Activated T-helper 2 cell treated with anti-CD3 and anti-CD28 coated beads, Interferon-gamma antibody, Interleukin-2, Interleukin-4, amounts not matched to agents 10 μg/mL and 5 μg/mL and 100 μg/mL, durations not matched to agents 14 hours and 24 hours and 36 hours (primary cell): Measurements from ENCODE around the gene VCL. TPM values are rescaled to one million over a fixed set of nuclear protein-coding genes. Genes with fewer than 3 reads are reported as not detected.
"Not testable (repeated sequence)": the region's sequence is repeated elsewhere in the genome, so short reads cannot be mapped to it uniquely, and the experiment has no call there.

Experiments used
- DNase-seq: peaks from one replicate; pipeline ENCODE4 v3.0.0; 2021; ENCODE audit warnings: low spot score
- H3K27ac Mint-ChIP-seq: one replicate; pipeline ENCODE4 v1.8.0; 2021; ENCODE audit warnings: mixed read lengths
- H3K27me3 Mint-ChIP-seq: one replicate; pipeline ENCODE4 v1.8.0; 2021; ENCODE audit warnings: low read depth, mixed read lengths
- H3K36me3 Mint-ChIP-seq: one replicate; pipeline ENCODE4 v1.8.0; 2021; ENCODE audit warnings: low read depth, mixed read lengths
- H3K4me1 Mint-ChIP-seq: one replicate; pipeline ENCODE4 v1.8.0; 2021; ENCODE audit warnings: low read depth, mixed read lengths
- H3K4me3 Mint-ChIP-seq: one replicate; pipeline ENCODE4 v1.8.0; 2021; ENCODE audit warnings: low read depth, mild to moderate bottlenecking, moderate library complexity, mixed read lengths
- H3K9me3 Mint-ChIP-seq: one replicate; pipeline ENCODE4 v1.8.0; 2021; ENCODE audit warnings: mixed read lengths
- intact Hi-C: fragments of 100-400 bp; cut with micrococcal nuclease; formaldehyde crosslinking; loops from one replicate; pipeline ENCODE4 v1.15.1; 2023
- total RNA-seq: library from RNA; stranded (reverse); gene quantifications from 2 replicates; pipeline ENCODE4 v1.2.3, GENCODE V29; 2022

Gene VCL
- total RNA-seq, 1 donor from 2014 or later = 24.4 TPM

DNA sequence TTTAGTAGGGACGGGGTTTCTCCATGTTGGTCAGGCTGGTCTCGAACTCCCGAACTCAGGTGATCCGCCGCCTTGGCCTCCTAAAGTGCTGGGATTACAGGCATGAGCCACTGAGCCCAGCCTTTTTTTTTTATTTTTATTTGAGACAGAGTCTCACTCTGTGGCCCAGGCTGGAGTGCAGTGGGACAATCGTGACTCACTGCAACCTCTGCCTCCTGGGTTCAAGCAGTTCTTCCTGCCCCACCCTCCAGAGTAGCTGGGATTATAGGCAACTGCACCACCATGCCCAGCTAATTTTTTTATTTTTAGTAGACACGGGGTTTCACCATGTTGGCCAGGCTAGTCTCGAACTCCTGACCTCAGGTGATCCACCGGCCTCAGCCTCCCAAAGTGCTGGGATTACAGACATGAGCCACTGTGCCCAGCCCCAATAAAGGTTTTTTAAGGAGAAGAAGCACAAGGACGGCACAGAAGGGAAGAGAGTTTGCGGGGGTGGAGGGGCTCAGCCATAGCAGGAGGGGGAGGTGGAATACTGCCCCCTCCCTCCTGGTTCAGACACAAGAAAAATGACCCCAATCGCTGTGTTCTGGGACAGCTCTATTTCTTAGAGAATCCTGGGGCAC lies 32.5 kb upstream of the VCL start:
- H3K4me1 Mint-ChIP-seq, DNase-seq, intact Hi-C loops, H3K4me3 Mint-ChIP-seq, H3K36me3 Mint-ChIP-seq, H3K27ac Mint-ChIP-seq, H3K9me3 Mint-ChIP-seq: not testable (repeated sequence)
- peaks cover 22% of the 10 kb centered on the region for H3K27me3 Mint-ChIP-seq

- H3K9me3 Mint-ChIP-seq = no peaks in the 10 kb centered on the region
- no peak overlapping the region for H3K27ac Mint-ChIP-seq
- intact Hi-C loops = no loop called here
- H3K27me3 Mint-ChIP-seq = peaks cover 27% of the 10 kb centered on the region
- H3K36me3 Mint-ChIP-seq = no peaks in the 10 kb centered on the region
- DNase-seq = no peak
- peaks cover 3% of the 10 kb centered on the region for H3K4me1 Mint-ChIP-seq
- H3K4me3 Mint-ChIP-seq = no peak overlapping the region
These were observed 31.8 kb upstream of the VCL start for GRCh38 chr10:73965890-73966768.

- H3K4me1 Mint-ChIP-seq = peaks cover 3% of the 10 kb centered on the region
- intact Hi-C loops = no loop called here
- no peak for DNase-seq
- H3K9me3 Mint-ChIP-seq = no peaks in the 10 kb centered on the region
- H3K4me3 Mint-ChIP-seq = no peak overlapping the region
- no peaks in the 10 kb centered on the region for H3K36me3 Mint-ChIP-seq
- no peak overlapping the region for H3K27ac Mint-ChIP-seq
- H3K27me3 Mint-ChIP-seq = peaks cover 32% of the 10 kb centered on the region
These were observed 30.9 kb upstream of the VCL start for GRCh38 chr10:73967022-73967429.

DNA sequence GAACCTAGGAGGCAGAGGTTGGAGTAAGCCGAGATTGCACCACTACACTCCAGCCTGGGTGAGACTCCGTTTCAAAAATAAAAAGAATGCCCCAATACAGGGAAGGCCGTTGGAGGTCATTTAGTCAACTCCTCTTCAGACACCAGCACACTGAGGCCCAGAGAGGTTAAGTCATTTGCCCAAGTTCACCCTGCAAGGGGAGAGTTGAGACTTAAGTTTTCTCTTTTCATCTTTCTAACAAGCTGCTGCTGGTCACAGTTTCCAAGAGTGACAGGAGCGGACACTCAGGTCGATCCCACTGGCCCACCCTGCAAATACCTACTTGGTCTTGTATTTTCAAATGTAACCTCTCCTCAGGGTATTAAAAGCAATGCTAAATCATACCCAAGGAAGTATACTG lies 30.4 kb upstream of the VCL start:
- no peak overlapping the region for H3K27ac Mint-ChIP-seq
- no peaks in the 10 kb centered on the region for H3K36me3 Mint-ChIP-seq
- no peak for DNase-seq
- intact Hi-C loops = no loop called here
- H3K4me3 Mint-ChIP-seq = no peak overlapping the region
- no peaks in the 10 kb centered on the region for H3K9me3 Mint-ChIP-seq
- peaks cover 3% of the 10 kb centered on the region for H3K4me1 Mint-ChIP-seq
- H3K27me3 Mint-ChIP-seq = peaks cover 32% of the 10 kb centered on the region

DNA sequence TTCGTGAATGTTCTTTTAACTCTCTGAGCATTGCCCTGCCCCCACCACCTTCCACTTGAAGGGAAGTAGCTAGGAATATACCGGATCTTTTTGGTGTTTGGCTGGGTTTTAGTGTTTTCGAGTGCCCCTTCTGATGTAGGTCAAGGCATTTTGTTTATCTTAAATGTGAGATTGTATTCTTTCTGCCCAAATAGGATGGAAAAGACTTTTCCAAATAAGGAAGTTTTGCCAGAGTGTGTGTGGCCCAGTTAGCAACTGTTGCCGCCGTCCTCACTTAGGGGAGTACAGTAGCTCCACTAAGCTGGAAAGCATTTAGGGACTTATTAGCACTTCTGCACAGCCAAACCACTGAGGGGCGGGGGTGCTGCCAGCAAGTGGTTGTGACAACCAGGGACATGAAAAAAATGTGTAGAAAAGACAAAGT lies 29.8 kb upstream of the VCL start:
- Mint-ChIP-seq H3K36me3 (no peaks in the 10 kb centered on the region), H3K4me1 (peaks cover 3% of the 10 kb centered on the region), H3K27ac (no peak overlapping the region), H3K9me3 (no peaks in the 10 kb centered on the region), H3K4me3 (no peak overlapping the region), H3K27me3 (peaks cover 32% of the 10 kb centered on the region)
- intact Hi-C loops = no loop called here
- no peak for DNase-seq

DNA sequence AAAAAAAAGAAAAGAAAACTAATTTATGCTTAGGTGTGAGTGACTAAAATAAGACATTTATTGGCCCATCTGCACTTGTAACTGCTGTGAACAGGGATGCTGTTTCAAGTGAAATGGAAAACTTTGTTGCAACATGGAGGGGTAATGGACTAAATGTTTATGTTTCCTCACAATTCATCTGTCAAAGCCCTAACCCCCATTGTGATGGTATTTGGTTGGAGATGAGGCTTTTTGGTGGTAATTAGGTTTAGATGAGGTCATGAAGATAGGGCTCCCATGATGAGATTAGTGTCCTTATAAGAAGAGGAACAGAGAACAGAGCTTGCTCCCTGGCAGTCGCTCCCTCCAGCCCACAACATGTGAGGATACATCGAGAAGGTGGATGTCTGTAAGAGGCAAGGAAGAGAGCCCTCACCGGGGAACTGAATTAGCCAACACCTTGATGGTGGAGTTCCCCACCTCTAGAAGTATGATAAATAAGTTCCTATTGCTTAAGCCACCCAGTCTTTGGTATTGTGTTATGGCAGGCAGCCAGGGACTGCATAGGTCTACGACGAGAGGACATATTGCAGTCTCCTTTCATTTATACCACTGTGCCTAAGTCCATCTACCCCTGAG lies 28.6 kb upstream of the VCL start:
- Mint-ChIP-seq H3K36me3 (no peaks in the 10 kb centered on the region), H3K4me3 (no peak overlapping the region), H3K27ac (no peak overlapping the region), H3K4me1 (peaks cover 10% of the 10 kb centered on the region), H3K9me3 (no peaks in the 10 kb centered on the region), H3K27me3 (peaks cover 27% of the 10 kb centered on the region)
- intact Hi-C loops = no loop called here
- no peak for DNase-seq

- Mint-ChIP-seq H3K4me1 (peaks cover 19% of the 10 kb centered on the region), H3K36me3 (peaks cover 2% of the 10 kb centered on the region), H3K4me3 (no peak overlapping the region), H3K27ac (no peak overlapping the region), H3K27me3 (peaks cover 26% of the 10 kb centered on the region), H3K9me3 (peaks cover 2% of the 10 kb centered on the region)
- no peak for DNase-seq
- intact Hi-C loops = no loop called here
These were observed 27.1 kb upstream of the VCL start for GRCh38 chr10:73970845-73971244.

DNA sequence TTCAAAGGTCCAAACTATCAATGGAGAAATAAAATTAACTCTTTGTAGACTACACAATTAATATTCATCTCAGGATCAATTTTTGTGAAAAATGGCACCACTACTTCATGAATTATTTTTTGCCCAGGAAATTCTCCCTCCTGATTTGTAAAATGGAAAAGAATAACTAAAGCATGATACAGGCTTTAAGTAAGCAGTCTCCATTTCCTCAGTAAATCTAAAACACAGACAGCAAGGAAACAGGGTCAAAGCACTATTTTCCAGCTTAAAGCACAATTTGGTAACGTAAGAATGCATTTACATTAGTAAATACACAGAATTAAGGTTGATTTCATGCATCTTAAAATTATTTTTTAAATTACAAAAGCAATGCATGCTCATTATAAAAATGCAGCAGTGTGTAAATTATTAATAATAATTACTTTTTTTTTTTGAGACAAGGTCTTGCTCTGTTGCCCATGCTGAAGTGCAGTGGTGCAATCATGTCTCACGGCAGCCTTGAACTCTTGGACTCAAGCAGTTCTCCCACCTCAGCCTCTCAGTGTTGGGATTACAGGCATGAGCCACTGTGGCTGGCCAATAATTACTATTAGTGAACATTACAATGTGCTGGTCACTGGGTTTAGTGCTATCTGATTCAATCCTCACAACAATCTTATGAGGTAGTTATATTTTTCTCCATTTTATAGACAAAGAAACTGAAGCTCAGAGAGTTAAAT lies 26.1 kb upstream of the VCL start:
- Mint-ChIP-seq H3K27ac (no peak overlapping the region), H3K4me3 (no peak overlapping the region), H3K9me3 (peaks cover 3% of the 10 kb centered on the region), H3K4me1 (peaks cover 20% of the 10 kb centered on the region), H3K27me3 (peaks cover 22% of the 10 kb centered on the region), H3K36me3 (peaks cover 4% of the 10 kb centered on the region)
- intact Hi-C loops = no loop called here
- no peak for DNase-seq

DNA sequence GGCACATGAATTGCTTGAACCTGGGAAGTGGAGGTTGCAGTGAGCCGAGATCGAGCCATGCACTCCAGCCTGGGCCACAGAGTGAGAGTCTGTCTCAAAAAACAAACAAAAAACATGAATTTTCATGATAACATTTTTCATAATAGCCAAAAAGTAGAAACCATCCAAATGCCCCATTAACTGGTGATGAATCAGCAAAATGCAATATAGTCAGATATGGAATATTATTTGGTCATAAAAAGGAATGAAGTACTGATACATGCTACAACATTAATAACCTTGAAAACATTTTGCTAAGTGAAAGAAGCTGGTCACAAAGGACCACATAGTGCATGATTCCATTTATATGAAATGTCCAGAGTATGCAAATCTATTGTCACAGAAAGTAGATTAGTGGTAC lies 24.5 kb upstream of the VCL start:
- peaks cover 20% of the 10 kb centered on the region for H3K4me1 Mint-ChIP-seq
- H3K4me3 Mint-ChIP-seq = no peak overlapping the region
- H3K9me3 Mint-ChIP-seq = peaks cover 3% of the 10 kb centered on the region

GRCh38 chr10:73974309-73974946 lies 23.5 kb upstream of the VCL start:
- Mint-ChIP-seq H3K9me3 (peaks cover 3% of the 10 kb centered on the region), H3K4me1 (peaks cover 17% of the 10 kb centered on the region), H3K27ac (no peak overlapping the region), H3K27me3 (peaks cover 29% of the 10 kb centered on the region), H3K36me3 (peaks cover 4% of the 10 kb centered on the region), H3K4me3 (no peak overlapping the region)
- no peak for DNase-seq
- intact Hi-C loops = loop anchor here (2.0 kb wide), 1 partner anchor 18 kb away; no protein-coding TSS in a partner anchor

More for the DNA sequence above, 24.5 kb upstream of the VCL start:
- Mint-ChIP-seq H3K27ac (no peak overlapping the region), H3K36me3 (peaks cover 4% of the 10 kb centered on the region), H3K27me3 (peaks cover 22% of the 10 kb centered on the region)
- no peak for DNase-seq
- intact Hi-C loops = no loop called here

- no peak overlapping the region for H3K4me3 Mint-ChIP-seq
- H3K27me3 Mint-ChIP-seq = peaks cover 36% of the 10 kb centered on the region
- peaks cover 23% of the 10 kb centered on the region for H3K4me1 Mint-ChIP-seq
- no peak overlapping the region for H3K27ac Mint-ChIP-seq
- H3K9me3 Mint-ChIP-seq = peaks cover 3% of the 10 kb centered on the region
- DNase-seq = no peak
- H3K36me3 Mint-ChIP-seq = peaks cover 4% of the 10 kb centered on the region
- intact Hi-C loops = loop anchor here (2.0 kb wide), 1 partner anchor 17 kb away; no protein-coding TSS in a partner anchor
These were observed 22.5 kb upstream of the VCL start for GRCh38 chr10:73975388-73975787.

GRCh38 chr10:73979141-73979808 lies 18.6 kb upstream of the VCL start:
- peaks cover 22% of the 10 kb centered on the region for H3K4me1 Mint-ChIP-seq
- intact Hi-C loops = no loop called here

More at GRCh38 chr10:73979141-73979808, 18.6 kb upstream of the VCL start:
- Mint-ChIP-seq H3K36me3 (peaks cover 4% of the 10 kb centered on the region), H3K27ac (no peak overlapping the region), H3K9me3 (peaks cover 3% of the 10 kb centered on the region), H3K4me3 (no peak overlapping the region), H3K27me3 (peaks cover 50% of the 10 kb centered on the region)
- no peak for DNase-seq
